RWPE1 (cell line): ENCODE results near the gene S1PR3.

ENCODE experiments used
- CTCF ChIA-PET: fragments of 350-600 bp; sonication (Branson Sonifier 250); formaldehyde crosslinking; extraction: SDS; loops from one replicate; lab custom pipeline; 2021; lab: Yijun Ruan, JAX
- POLR2A ChIA-PET: fragments of 400-600 bp; formaldehyde crosslinking; extraction: SDS; loops from one replicate; lab custom pipeline; 2020; ENCODE audit warnings: antibody characterized with exemption; ENCODE audit not compliant: low non-redundant PET; lab: Yijun Ruan, JAX
- DNase-seq: peaks from one replicate; pipeline ENCODE4 v3.0.0; 2012; ENCODE audit warnings: low spot score
- H3K27ac ChIP-seq: fragments of 450-650 bp; 2 replicates; pipeline ENCODE4 v1.5.1; 2017
- CTCF ChIP-seq: fragments of 450-650 bp; conservative IDR thresholded peaks from 2 replicates; pipeline ENCODE4 v1.5.1; 2017; ENCODE audit warnings: low read depth, mild to moderate bottlenecking

S1PR3 gene

GRCh38 chr9:89044881-89045280 lies 53.6 kb downstream of the S1PR3 start:
- H3K27ac ChIP-seq = no peak overlapping the region
- DNase-seq = no peak
- ChIA-PET POLR2A (no interaction called here), CTCF (interaction anchor here (0.6 kb wide), 1 partner anchor 174 kb away, joined by 3 read pairs; no protein-coding TSS in a partner anchor)
- TF ChIP-seq CTCF = no peak

GRCh38 chr9:89046832-89047231 lies 55.6 kb downstream of the S1PR3 start:
- ChIA-PET CTCF (no interaction called here), POLR2A (no interaction called here)
- H3K27ac ChIP-seq = no peak overlapping the region

GRCh38 chr9:89047667-89048066 lies 56.4 kb downstream of the S1PR3 start:
- ChIA-PET CTCF (no interaction called here), POLR2A (no interaction called here)
- no peak overlapping the region for H3K27ac ChIP-seq
- DNase-seq = no peak
- TF ChIP-seq CTCF = no peak

More at GRCh38 chr9:89046832-89047231, 55.6 kb downstream of the S1PR3 start:
- TF ChIP-seq CTCF = no peak
- no peak for DNase-seq

- CTCF ChIA-PET = no interaction called here
- DNase-seq = no peak
- no peak for TF ChIP-seq CTCF
- H3K27ac ChIP-seq = no peak overlapping the region
- POLR2A ChIA-PET = no interaction called here
Measured at GRCh38 chr9:89048616-89049015, 57.3 kb downstream of the S1PR3 start.

- ChIA-PET POLR2A (no interaction called here), CTCF (no interaction called here)
- H3K27ac ChIP-seq = no peak overlapping the region
- TF ChIP-seq CTCF = no peak
- no peak for DNase-seq
Measured at GRCh38 chr9:89049646-89050045, 58.4 kb downstream of the S1PR3 start.

GRCh38 chr9:89051421-89052025 lies 60.3 kb downstream of the S1PR3 start:
- DNase-seq = no peak
- H3K27ac ChIP-seq = no peak overlapping the region
- ChIA-PET POLR2A (no interaction called here), CTCF (interaction anchor here (0.6 kb wide), 1 partner anchor 560 kb away, joined by 3 read pairs; no protein-coding TSS in a partner anchor)
- TF ChIP-seq CTCF = no peak
